Neural progenitor cell (in vitro differentiated cells): ENCODE data around the gene GABBR2. TPM values are rescaled to one million over a fixed set of nuclear protein-coding genes. Genes with fewer than 3 reads are reported as not detected.

Source experiments
- DNase-seq: peaks from one replicate; pipeline ENCODE4 v3.0.0-alpha.2; 2016; ENCODE audit warnings: low spot score
- H2AFZ ChIP-seq: fragments of 200-600 bp; sonication (generic); replicated peaks from 2 replicates; pipeline ENCODE4 v1.6.1; 2016; ENCODE audit warnings: antibody characterized with exemption
- H3F3A ChIP-seq: fragments of 200-600 bp; sonication (generic); 2 replicates; pipeline ENCODE4 v1.6.1; 2016; ENCODE audit warnings: antibody characterized with exemption, low read depth
- H3K27ac ChIP-seq: fragments of 200-600 bp; sonication (generic); 2 replicates; pipeline ENCODE4 v1.5.1; 2016; ENCODE audit warnings: mild to moderate bottlenecking
- H3K27me3 ChIP-seq: fragments of 200-600 bp; sonication (generic); 2 replicates; pipeline ENCODE4 v1.6.1; 2016; ENCODE audit warnings: mild to moderate bottlenecking, moderate library complexity
- H3K36me3 ChIP-seq: fragments of 200-600 bp; sonication (generic); 2 replicates; pipeline ENCODE4 v1.5.1; 2016
- H3K4me1 ChIP-seq: fragments of 200-600 bp; sonication (generic); 2 replicates; pipeline ENCODE4 v1.6.1; 2016; ENCODE audit warnings: mixed run types
- H3K4me2 ChIP-seq: fragments of 200-600 bp; sonication (generic); 2 replicates; pipeline ENCODE4 v1.6.1; 2016
- H3K4me3 ChIP-seq: fragments of 200-600 bp; sonication (generic); 2 replicates; pipeline ENCODE4 v1.5.1; 2016
- H3K79me2 ChIP-seq: fragments of 200-600 bp; sonication (generic); 2 replicates; pipeline ENCODE4 v1.6.1; 2016; ENCODE audit warnings: low read depth
- H3K9ac ChIP-seq: fragments of 200-600 bp; sonication (generic); 2 replicates; pipeline ENCODE4 v1.6.1; 2016
- H3K9me3 ChIP-seq: fragments of 200-600 bp; sonication (generic); 2 replicates; pipeline ENCODE4 v1.5.1; 2016; ENCODE audit warnings: low read depth
- H4K20me1 ChIP-seq: fragments of 200-600 bp; sonication (generic); 2 replicates; pipeline ENCODE4 v1.6.1; 2016; ENCODE audit warnings: low read depth
- H3K27ac Mint-ChIP-seq: 3 replicates; pipeline ENCODE4 v1.8.0; 2021; ENCODE audit warnings: mixed read lengths
- H3K27me3 Mint-ChIP-seq: 2 replicates; pipeline ENCODE4 v1.8.0; 2022; ENCODE audit warnings: low read depth, mild to moderate bottlenecking, inconsistent platforms, moderate library complexity, mixed read lengths; ENCODE audit not compliant: insufficient read depth
- H3K36me3 Mint-ChIP-seq: 3 replicates; pipeline ENCODE4 v1.8.0; 2021; ENCODE audit warnings: mixed read lengths
- H3K4me1 Mint-ChIP-seq: 3 replicates; pipeline ENCODE4 v1.8.0; 2021; ENCODE audit warnings: mixed read lengths
- H3K4me3 Mint-ChIP-seq: 3 replicates; pipeline ENCODE4 v1.8.0; 2021; ENCODE audit warnings: mild to moderate bottlenecking, moderate library complexity, mixed read lengths
- H3K9me3 Mint-ChIP-seq: 3 replicates; pipeline ENCODE4 v1.8.0; 2020; ENCODE audit warnings: mixed read lengths
- EZH2 ChIP-seq: fragments of 200-600 bp; sonication (generic); IDR thresholded peaks from 2 replicates; pipeline ENCODE4 v1.6.1; 2017; ENCODE audit warnings: antibody characterized with exemption, mild to moderate bottlenecking, moderate library complexity
- EZH2phosphoT487 ChIP-seq: fragments of 200-600 bp; sonication (generic); IDR thresholded peaks from 2 replicates; pipeline ENCODE4 v1.6.1; 2017; ENCODE audit warnings: antibody characterized with exemption
- total RNA-seq: library from RNA; depleted of rRNA; stranded (reverse); fragments of >200 nt; gene quantifications from 2 replicates; pipeline ENCODE4 v1.2.3, GENCODE V29; 2015; ENCODE audit warnings: low replicate concordance
- TF ChIP-seq, protein P1 (sequence below): fragments of 200-600 bp; sonication (generic); IDR thresholded peaks from 2 replicates; pipeline ENCODE4 v1.5.1; 2017; ENCODE audit warnings: antibody characterized with exemption, mild to moderate bottlenecking

The GABBR2 gene
- total RNA-seq, 1 donor from 2014 or later = not detected

DNA sequence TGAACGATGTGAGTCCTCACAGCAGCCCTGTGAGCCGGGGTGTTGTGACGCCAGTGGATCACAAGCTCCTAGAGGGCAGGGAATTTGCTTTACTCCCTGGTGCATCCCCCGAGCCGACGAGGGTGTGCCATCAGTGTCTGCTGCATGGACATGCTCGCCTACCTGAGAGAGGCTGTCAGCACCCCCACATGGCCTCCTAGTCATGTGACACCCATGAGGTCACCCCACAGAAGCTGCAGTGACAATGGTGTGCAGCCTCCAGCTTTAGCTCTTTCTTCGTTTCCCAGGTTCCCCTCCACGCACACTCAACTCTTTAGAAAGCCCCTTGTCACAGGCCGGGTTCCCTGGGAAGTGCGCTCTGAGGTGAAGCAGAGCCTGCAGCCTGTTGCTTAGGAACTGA, 19.8 kb upstream of the GABBR2 start:
- Mint-ChIP-seq H3K36me3 (peaks cover 5% of the 10 kb centered on the region), H3K9me3 (no peaks in the 10 kb centered on the region), H3K27me3 (no peaks in the 10 kb centered on the region), H3K4me3 (no peak overlapping the region), H3K4me1 (peaks cover 18% of the 10 kb centered on the region), H3K27ac (no peak overlapping the region)
- Histone ChIP-seq H3K79me2 (no peaks in the 10 kb centered on the region), H3F3A (no peaks in the 10 kb centered on the region), H4K20me1 (no peaks in the 10 kb centered on the region), H3K9ac (no peak overlapping the region), H2AFZ (no peak overlapping the region), H3K27me3 (peaks cover 27% of the 10 kb centered on the region), H3K36me3 (no peaks in the 10 kb centered on the region), H3K4me1 (no peaks in the 10 kb centered on the region), H3K4me2 (no peak overlapping the region), H3K9me3 (no peaks in the 10 kb centered on the region), H3K4me3 (no peak overlapping the region), H3K27ac (no peak overlapping the region)
- DNase-seq = no peak
- TF ChIP-seq EZH2 (no peak), EZH2phosphoT487 (no peak)
- TF ChIP-seq, protein P1, sequence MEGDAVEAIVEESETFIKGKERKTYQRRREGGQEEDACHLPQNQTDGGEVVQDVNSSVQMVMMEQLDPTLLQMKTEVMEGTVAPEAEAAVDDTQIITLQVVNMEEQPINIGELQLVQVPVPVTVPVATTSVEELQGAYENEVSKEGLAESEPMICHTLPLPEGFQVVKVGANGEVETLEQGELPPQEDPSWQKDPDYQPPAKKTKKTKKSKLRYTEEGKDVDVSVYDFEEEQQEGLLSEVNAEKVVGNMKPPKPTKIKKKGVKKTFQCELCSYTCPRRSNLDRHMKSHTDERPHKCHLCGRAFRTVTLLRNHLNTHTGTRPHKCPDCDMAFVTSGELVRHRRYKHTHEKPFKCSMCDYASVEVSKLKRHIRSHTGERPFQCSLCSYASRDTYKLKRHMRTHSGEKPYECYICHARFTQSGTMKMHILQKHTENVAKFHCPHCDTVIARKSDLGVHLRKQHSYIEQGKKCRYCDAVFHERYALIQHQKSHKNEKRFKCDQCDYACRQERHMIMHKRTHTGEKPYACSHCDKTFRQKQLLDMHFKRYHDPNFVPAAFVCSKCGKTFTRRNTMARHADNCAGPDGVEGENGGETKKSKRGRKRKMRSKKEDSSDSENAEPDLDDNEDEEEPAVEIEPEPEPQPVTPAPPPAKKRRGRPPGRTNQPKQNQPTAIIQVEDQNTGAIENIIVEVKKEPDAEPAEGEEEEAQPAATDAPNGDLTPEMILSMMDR = no peak

GRCh38 chr9:98727428-98727827, 18.7 kb upstream of the GABBR2 start:
- Mint-ChIP-seq H3K36me3 (peaks cover 3% of the 10 kb centered on the region), H3K9me3 (no peaks in the 10 kb centered on the region), H3K4me3 (no peak overlapping the region), H3K27me3 (no peaks in the 10 kb centered on the region), H3K4me1 (peaks cover 18% of the 10 kb centered on the region), H3K27ac (no peak overlapping the region)
- Histone ChIP-seq H3K79me2 (no peaks in the 10 kb centered on the region), H3K36me3 (no peaks in the 10 kb centered on the region), H3K27me3 (peaks cover 27% of the 10 kb centered on the region), H4K20me1 (no peaks in the 10 kb centered on the region), H2AFZ (no peak overlapping the region), H3K4me3 (no peak overlapping the region), H3K9ac (no peak overlapping the region), H3K4me2 (no peak overlapping the region), H3K4me1 (no peaks in the 10 kb centered on the region), H3K27ac (no peak overlapping the region), H3K9me3 (no peaks in the 10 kb centered on the region), H3F3A (no peaks in the 10 kb centered on the region)
- TF ChIP-seq EZH2phosphoT487 (no peak), EZH2 (no peak)
- TF ChIP-seq, protein P1 = no peak
- no peak for DNase-seq

- no peaks in the 10 kb centered on the region for H4K20me1 ChIP-seq
- H3K27me3 ChIP-seq = peaks cover 27% of the 10 kb centered on the region
- no peaks in the 10 kb centered on the region for H3K4me1 ChIP-seq
- no peaks in the 10 kb centered on the region for H3K9me3 ChIP-seq
- TF ChIP-seq EZH2phosphoT487 (no peak), EZH2 (no peak)
- TF ChIP-seq, protein P1 = no peak
- Mint-ChIP-seq H3K27ac (no peak overlapping the region), H3K4me3 (no peak overlapping the region), H3K27me3 (no peaks in the 10 kb centered on the region), H3K36me3 (peaks cover 3% of the 10 kb centered on the region), H3K9me3 (no peaks in the 10 kb centered on the region), H3K4me1 (peaks cover 18% of the 10 kb centered on the region)
- no peak overlapping the region for H3K9ac ChIP-seq
- no peak for DNase-seq
- no peaks in the 10 kb centered on the region for H3K79me2 ChIP-seq
- H3K27ac ChIP-seq = no peak overlapping the region
- H3K4me2 ChIP-seq = no peak overlapping the region
- H3K4me3 ChIP-seq = no peak overlapping the region
- no peaks in the 10 kb centered on the region for H3K36me3 ChIP-seq
- no peak overlapping the region for H2AFZ ChIP-seq
- no peaks in the 10 kb centered on the region for H3F3A ChIP-seq
Measured at GRCh38 chr9:98726735-98727134, 18.0 kb upstream of the GABBR2 start.
